IMR-90 (cell line): Measurements from ENCODE around the gene COX8C. TPM values are rescaled to one million over a fixed set of nuclear protein-coding genes. Genes with fewer than 3 reads are reported as not detected.

Source experiments
- ATAC-seq: fragments of 200-7000 bp; cut with Tn5 transposase; 2 replicates; pipeline ENCODE4 v1.9.1; 2020; ENCODE audit warnings: low read depth, mild to moderate bottlenecking, moderate library complexity
- BruUV-seq: library from RNA; stranded (reverse); fragments of 400-500 nt; replicated peaks from 2 replicates; lab custom pipeline; 2021; lab: Mats Ljungman, UMichigan
- CTCF ChIA-PET: fragments of 300-600 bp; formaldehyde crosslinking; extraction: SDS; loops from one replicate; lab custom pipeline; 2021; ENCODE audit warnings: antibody characterized with exemption; lab: Yijun Ruan, JAX
- POLR2A ChIA-PET: fragments of 300-600 bp; sonication (Branson Sonifier 250); formaldehyde crosslinking; loops from one replicate; lab custom pipeline; 2022; ENCODE audit warnings: antibody characterized with exemption; ENCODE audit not compliant: unreplicated experiment; lab: Charles Lee
- DNase-seq: peaks from one replicate; pipeline ENCODE4 v3.0.0; 2013
- H2AFZ ChIP-seq: replicated peaks from 2 replicates; pipeline ENCODE3; 2013; ENCODE audit warnings: low read length, mild to moderate bottlenecking; ENCODE audit not compliant: poor library complexity
- H2AK5ac ChIP-seq: 2 replicates; pipeline ENCODE4 v1.6.1; 2013; ENCODE audit warnings: low read depth, low read length, inconsistent platforms
- H2AK9ac ChIP-seq: replicated peaks from 2 replicates; pipeline ENCODE3; 2013; ENCODE audit warnings: mild to moderate bottlenecking, low read depth, low read length, moderate library complexity; ENCODE audit not compliant: poor library complexity
- H2BK120ac ChIP-seq: 2 replicates; pipeline ENCODE4 v1.6.1; 2013; ENCODE audit warnings: low read depth, low read length, inconsistent platforms
- H2BK15ac ChIP-seq: 3 replicates; pipeline ENCODE4 v1.6.1; 2013; ENCODE audit warnings: low read depth, low read length, inconsistent platforms
- H2BK20ac ChIP-seq: 2 replicates; pipeline ENCODE4 v1.6.1; 2013; ENCODE audit warnings: low read depth, mild to moderate bottlenecking, inconsistent platforms, low read length, moderate library complexity
- H2BK5ac ChIP-seq: 2 replicates; pipeline ENCODE4 v1.6.1; 2013; ENCODE audit warnings: mild to moderate bottlenecking, low read depth, low read length, inconsistent platforms; ENCODE audit not compliant: poor library complexity, severe bottlenecking
- H3K14ac ChIP-seq: replicated peaks from 2 replicates; pipeline ENCODE4 v1.6.1; 2013; ENCODE audit warnings: low read depth, low read length, inconsistent platforms
- H3K18ac ChIP-seq: 2 replicates; pipeline ENCODE4 v1.6.1; 2013; ENCODE audit warnings: low read depth, low read length, control low read depth
- H3K23ac ChIP-seq: 2 replicates; pipeline ENCODE4 v1.6.1; 2013; ENCODE audit warnings: low read depth, low read length, inconsistent platforms
- H3K27ac ChIP-seq: 2 replicates; pipeline ENCODE4 v1.5.1; 2013; ENCODE audit warnings: mild to moderate bottlenecking, control low read depth, low read length; ENCODE audit not compliant: insufficient read depth
- H3K27me3 ChIP-seq: 2 replicates; pipeline ENCODE4 v1.6.1; 2013; ENCODE audit warnings: low read length; ENCODE audit not compliant: control insufficient read depth, insufficient read depth
- H3K36me3 ChIP-seq: 2 replicates; pipeline ENCODE4 v1.6.1; 2013; ENCODE audit warnings: low read length, mixed read lengths; ENCODE audit not compliant: control insufficient read depth, insufficient read depth
- H3K4ac ChIP-seq: 2 replicates; pipeline ENCODE4 v1.6.1; 2013; ENCODE audit warnings: low read depth, low read length, inconsistent platforms
- H3K4me1 ChIP-seq: 2 replicates; pipeline ENCODE4 v1.6.1; 2013; ENCODE audit warnings: low read length, mixed read lengths; ENCODE audit not compliant: control insufficient read depth, insufficient read depth
- H3K4me2 ChIP-seq: 2 replicates; pipeline ENCODE4 v1.6.1; 2013; ENCODE audit warnings: low read depth, mild to moderate bottlenecking, control low read depth, low read length, moderate library complexity
- H3K4me3 ChIP-seq: 2 replicates; pipeline ENCODE4 v1.5.1; 2013; ENCODE audit warnings: low read depth, mild to moderate bottlenecking, control low read depth, low read length, moderate library complexity; ENCODE audit not compliant: insufficient read depth
- H3K56ac ChIP-seq: 2 replicates; pipeline ENCODE4 v1.6.1; 2013; ENCODE audit warnings: low read length, inconsistent platforms; ENCODE audit not compliant: insufficient read depth; ENCODE audit errors: extremely low read depth
- H3K79me1 ChIP-seq, 2 experiments: 2 replicates each; pipeline ENCODE4 v1.6.1; 2013; ENCODE audit warnings: low read length in 2 of 2, inconsistent platforms in 1 of 2, low read depth in 1 of 2
- H3K9ac ChIP-seq: 2 replicates; pipeline ENCODE4 v1.6.1; 2013; ENCODE audit warnings: low read depth, low read length, control low read depth
- H3K9me1 ChIP-seq: 2 replicates; pipeline ENCODE4 v1.6.1; 2013; ENCODE audit warnings: low read length, inconsistent platforms; ENCODE audit not compliant: insufficient read depth
- H3K9me3 ChIP-seq: 2 replicates; pipeline ENCODE4 v1.6.1; 2013; ENCODE audit warnings: low read length; ENCODE audit not compliant: control insufficient read depth, insufficient read depth
- H4K20me1 ChIP-seq: 2 replicates; pipeline ENCODE4 v1.6.1; 2013; ENCODE audit warnings: low read length, inconsistent platforms; ENCODE audit not compliant: insufficient read depth
- H4K5ac ChIP-seq: 2 replicates; pipeline ENCODE4 v1.6.1; 2013; ENCODE audit warnings: mild to moderate bottlenecking, low read depth, low read length, control low read depth
- H4K8ac ChIP-seq, 2 experiments: 2 replicates each; pipeline ENCODE4 v1.6.1; 2013; ENCODE audit warnings: low read depth in 2 of 2, low read length in 2 of 2, control low read depth in 1 of 2, inconsistent platforms in 1 of 2
- H4K91ac ChIP-seq: 2 replicates; pipeline ENCODE4 v1.6.1; 2013; ENCODE audit warnings: low read depth, low read length, inconsistent platforms; ENCODE audit not compliant: insufficient read depth
- ELK1 ChIP-seq: fragments of 150-350 bp; IDR thresholded peaks from 2 replicates; pipeline ENCODE4 v1.6.1; 2016; ENCODE audit warnings: low read depth, mild to moderate bottlenecking, low read length, moderate library complexity, borderline replicate concordance
- FOS ChIP-seq: fragments of 150-350 bp; IDR thresholded peaks from 2 replicates; pipeline ENCODE4 v1.6.1; 2016; ENCODE audit warnings: low read depth, low read length
- POLR2A ChIP-seq: IDR thresholded peaks from 2 replicates; pipeline ENCODE4 v1.6.1; 2012; ENCODE audit warnings: mild to moderate bottlenecking, low read depth, low read length
- RFX5 ChIP-seq: IDR thresholded peaks from 2 replicates; pipeline ENCODE4 v1.8.0; 2012; ENCODE audit warnings: low read depth, mild to moderate bottlenecking, low read length, moderate library complexity
- WGBS, 2 experiments: methylation state at CpG; one replicate each; pipeline versions ENCODE4 v1.1.5 to v1.1.7; 2013; ENCODE audit warnings: missing lambda C conversion rate in 2 of 2; ENCODE audit not compliant: insufficient read length in 1 of 2; ENCODE audit errors: extremely low coverage in 2 of 2; 5-methylcytosine and 5-hydroxymethylcytosine counted together
- dilution Hi-C: fragments of 300-500 bp; cut with HindIII; formaldehyde crosslinking; loops from one replicate; pipeline ENCODE4 v1.14.3; 2018; ENCODE audit warnings: low sequenced_read_pairs; ENCODE audit not compliant: unreplicated experiment
- in situ Hi-C: fragments of 300-500 bp; cut with MboI; formaldehyde crosslinking; loops from 3 replicates; pipeline ENCODE4 v1.14.3; 2019; ENCODE audit warnings: low sequenced_read_pairs, inconsistent platforms, mixed read lengths
- intact Hi-C: fragments of 100-400 bp; cut with micrococcal nuclease; formaldehyde crosslinking; loops from 2 replicates; pipeline ENCODE4 v1.10.0; 2022
- polyA plus RNA-seq, 3 experiments: library from polyadenylated mRNA; depleted of rRNA; stranded (reverse); fragments of >200 nt; gene quantifications; 2 replicates each; pipeline ENCODE4 v1.2.3, GENCODE V29; 2012; ENCODE audit warnings: low replicate concordance in 1 of 3
- total RNA-seq: library from RNA; depleted of rRNA; stranded (reverse); fragments of >200 nt; gene quantifications from 2 replicates; pipeline ENCODE4 v1.2.3, GENCODE V29; 2012
- TF ChIP-seq, protein P1 (sequence below): fragments of 150-350 bp; IDR thresholded peaks from 2 replicates; pipeline ENCODE4 v1.6.1; 2017; ENCODE audit warnings: mild to moderate bottlenecking, antibody characterized with exemption, low read length, low read depth

Gene COX8C
- total and polyA plus RNA-seq, 2 of the 4 experiments (the other 2 are of a cell fraction) = not detected

GRCh38 chr14:93317875-93318807 lies 28.8 kb upstream of the COX8C start:
- Histone ChIP-seq H2AFZ (no peak overlapping the region), H4K8ac (no peak overlapping the region), H3K4ac (no peak overlapping the region), H3K4me1 (peaks cover 12% of the 10 kb centered on the region), H3K18ac (no peak overlapping the region), H3K56ac (no peak overlapping the region), H2AK5ac (no peak overlapping the region), H3K27me3 (no peaks in the 10 kb centered on the region), H2BK5ac (peak overlapping the region; percentile 44), H3K27ac (no peak overlapping the region), H4K5ac (no peak overlapping the region), H3K23ac (peak overlapping the region; percentile 13; the same call in 1 of the 2 replicates), H2AK9ac (no peak overlapping the region), H3K4me2 (peak overlapping the region; percentile 33; the same call in 1 of the 2 replicates), H3K14ac (no peak overlapping the region), H3K9me1 (peaks cover 14% of the 10 kb centered on the region; the same call in 1 of the 2 replicates), H4K20me1 (peaks cover 42% of the 10 kb centered on the region), H2BK120ac (0 out of 2 replicates have a peak overlapping the region, but pooled peaks have one; percentile 18), H3K79me1 (peaks cover 15 to 63% of the 10 kb centered on the region in 2 experiments), H3K9ac (no peak overlapping the region), H2BK15ac (no peak overlapping the region), H3K4me3 (no peak overlapping the region), H3K36me3 (no peaks in the 10 kb centered on the region), H3K9me3 (no peaks in the 10 kb centered on the region), H2BK20ac (no peak overlapping the region), H4K91ac (no peak overlapping the region)
- ChIA-PET POLR2A (no interaction called here), CTCF (interaction anchor here (0.6 to 0.7 kb wide), 2 partner anchors 69 to 105 kb away, joined by 3 to 4 read pairs; no protein-coding TSS in a partner anchor)
- in situ Hi-C loops (loop anchor here (25.0 kb wide), 1 partner anchor 1806 kb away; the partner anchor contains the start of gene PPP4R3A), dilution Hi-C loops (no loop called here), intact Hi-C loops (no loop called here)
- ATAC-seq (peak; percentile 65), DNase-seq (peak; percentile 41)
- TF ChIP-seq FOS = no peak
- TF ChIP-seq POLR2A = no peak
- TF ChIP-seq, protein P1, sequence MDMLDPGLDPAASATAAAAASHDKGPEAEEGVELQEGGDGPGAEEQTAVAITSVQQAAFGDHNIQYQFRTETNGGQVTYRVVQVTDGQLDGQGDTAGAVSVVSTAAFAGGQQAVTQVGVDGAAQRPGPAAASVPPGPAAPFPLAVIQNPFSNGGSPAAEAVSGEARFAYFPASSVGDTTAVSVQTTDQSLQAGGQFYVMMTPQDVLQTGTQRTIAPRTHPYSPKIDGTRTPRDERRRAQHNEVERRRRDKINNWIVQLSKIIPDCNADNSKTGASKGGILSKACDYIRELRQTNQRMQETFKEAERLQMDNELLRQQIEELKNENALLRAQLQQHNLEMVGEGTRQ = no peak
- TF ChIP-seq RFX5 = no peak
- no peak for TF ChIP-seq ELK1
- WGBS, 2 experiments = no CpG with 5 or more reads among the region's 6 CpGs
- no TSS peak for BruUV-seq
